DOHH2 (cell line): ENCODE measurements around the gene ASB15.

ENCODE experiments used
- EZH2phosphoT487 ChIP-seq: fragments of 200-600 bp; sonication (generic); IDR thresholded peaks from 2 replicates; pipeline ENCODE4 v1.6.1; 2017; ENCODE audit warnings: borderline replicate concordance, mild to moderate bottlenecking, antibody characterized with exemption, low read length, moderate library complexity, mixed read lengths
- TF ChIP-seq, protein P1 (sequence below): fragments of 200-600 bp; sonication (generic); IDR thresholded peaks from one replicate; pipeline ENCODE4 v1.5.1; 2014; ENCODE audit warnings: antibody characterized with exemption, mild to moderate bottlenecking, low read depth, low read length; ENCODE audit not compliant: poor library complexity, severe bottlenecking

GRCh38 chr7:123673137-123673732 lies 71.6 kb downstream of the ASB15 start:
- TF ChIP-seq, protein P1, sequence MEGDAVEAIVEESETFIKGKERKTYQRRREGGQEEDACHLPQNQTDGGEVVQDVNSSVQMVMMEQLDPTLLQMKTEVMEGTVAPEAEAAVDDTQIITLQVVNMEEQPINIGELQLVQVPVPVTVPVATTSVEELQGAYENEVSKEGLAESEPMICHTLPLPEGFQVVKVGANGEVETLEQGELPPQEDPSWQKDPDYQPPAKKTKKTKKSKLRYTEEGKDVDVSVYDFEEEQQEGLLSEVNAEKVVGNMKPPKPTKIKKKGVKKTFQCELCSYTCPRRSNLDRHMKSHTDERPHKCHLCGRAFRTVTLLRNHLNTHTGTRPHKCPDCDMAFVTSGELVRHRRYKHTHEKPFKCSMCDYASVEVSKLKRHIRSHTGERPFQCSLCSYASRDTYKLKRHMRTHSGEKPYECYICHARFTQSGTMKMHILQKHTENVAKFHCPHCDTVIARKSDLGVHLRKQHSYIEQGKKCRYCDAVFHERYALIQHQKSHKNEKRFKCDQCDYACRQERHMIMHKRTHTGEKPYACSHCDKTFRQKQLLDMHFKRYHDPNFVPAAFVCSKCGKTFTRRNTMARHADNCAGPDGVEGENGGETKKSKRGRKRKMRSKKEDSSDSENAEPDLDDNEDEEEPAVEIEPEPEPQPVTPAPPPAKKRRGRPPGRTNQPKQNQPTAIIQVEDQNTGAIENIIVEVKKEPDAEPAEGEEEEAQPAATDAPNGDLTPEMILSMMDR, result no peak
- no peak for TF ChIP-seq EZH2phosphoT487
